Liver (tissue), 9 donors: ENCODE measurements around the gene NPEPL1. TPM values are rescaled to one million over a fixed set of nuclear protein-coding genes. Genes with fewer than 3 reads are reported as not detected.

Experiments used
- DNase-seq: peaks from one replicate; pipeline ENCODE4 v3.0.0-alpha.2; 2017; ENCODE audit warnings: low spot score
- H3K27ac ChIP-seq, 2 donors: one replicate each; pipeline ENCODE4 v1.7.0; 2013; ENCODE audit warnings: inconsistent platforms in 2 of 2, low read length in 2 of 2, control low read depth in 1 of 2, low read depth in 1 of 2, mild to moderate bottlenecking in 1 of 2
- H3K27me3 ChIP-seq, 4 donors: one replicate each; pipeline versions ENCODE4 v1.6.1 to v1.7.0; 2013; ENCODE audit warnings: low read length in 3 of 4, inconsistent platforms in 1 of 4, mild to moderate bottlenecking in 1 of 4, moderate library complexity in 1 of 4; ENCODE audit not compliant: control insufficient read depth in 4 of 4, insufficient read depth in 4 of 4
- H3K36me3 ChIP-seq, 4 donors: one replicate each; pipeline versions ENCODE4 v1.6.1 to v1.7.0; 2013; ENCODE audit warnings: low read length in 3 of 4, mild to moderate bottlenecking in 3 of 4, low read depth in 1 of 4, moderate library complexity in 1 of 4; ENCODE audit not compliant: control insufficient read depth in 4 of 4, insufficient read depth in 3 of 4
- H3K4me1 ChIP-seq, 4 donors: one replicate each; pipeline versions ENCODE4 v1.6.1 to v1.7.0; 2013; ENCODE audit warnings: low read length in 3 of 4, mild to moderate bottlenecking in 3 of 4, moderate library complexity in 1 of 4; ENCODE audit not compliant: control insufficient read depth in 4 of 4, insufficient read depth in 4 of 4
- H3K4me3 ChIP-seq, 3 donors: one replicate each; pipeline versions ENCODE4 v1.6.1 to v1.7.0; 2013; ENCODE audit warnings: low read length in 3 of 3, control low read depth in 1 of 3, low read depth in 1 of 3, mild to moderate bottlenecking in 1 of 3
- H3K9ac ChIP-seq, 2 donors: one replicate each; pipeline ENCODE4 v1.7.0; 2013; ENCODE audit warnings: low read length in 2 of 2, mild to moderate bottlenecking in 2 of 2, moderate library complexity in 2 of 2, control low read depth in 1 of 2, low read depth in 1 of 2
- H3K9me3 ChIP-seq, 4 donors: one replicate each; pipeline versions ENCODE4 v1.6.1 to v1.7.0; 2013; ENCODE audit warnings: low read length in 3 of 4; ENCODE audit not compliant: control insufficient read depth in 4 of 4
- ATF3 ChIP-seq: IDR thresholded peaks from 2 replicates; pipeline ENCODE4 v1.6.1; 2016; ENCODE audit warnings: antibody characterized with exemption
- EGR1 ChIP-seq, 2 donors: IDR thresholded peaks; 2 replicates each; pipeline ENCODE4 v1.6.1; 2016 to 2018; ENCODE audit warnings: antibody characterized with exemption in 2 of 2, low read depth in 2 of 2
- FOXA1 ChIP-seq: IDR thresholded peaks from 2 replicates; pipeline ENCODE4 v1.6.1; 2016; ENCODE audit warnings: antibody characterized with exemption
- GABPA ChIP-seq, 2 donors: IDR thresholded peaks in 1 of 2; conservative IDR thresholded peaks in 1 of 2; 2 replicates each; pipeline ENCODE4 v1.6.1; 2016; ENCODE audit warnings: antibody characterized with exemption in 2 of 2, mild to moderate bottlenecking in 1 of 2, moderate library complexity in 1 of 2
- HNF4A ChIP-seq, 2 donors: conservative IDR thresholded peaks; 2 replicates each; pipeline ENCODE4 v1.6.1; 2016; ENCODE audit warnings: antibody characterized with exemption in 2 of 2, mild to moderate bottlenecking in 2 of 2
- HNF4G ChIP-seq: IDR thresholded peaks from 2 replicates; pipeline ENCODE4 v1.6.1; 2016; ENCODE audit warnings: antibody characterized with exemption
- JUND ChIP-seq, 2 donors: IDR thresholded peaks; 2 replicates each; pipeline ENCODE4 v1.6.1; 2016; ENCODE audit warnings: antibody characterized with exemption in 2 of 2
- RAD21 ChIP-seq, 2 donors: IDR thresholded peaks; 2 replicates each; pipeline ENCODE4 v1.6.1; 2016; ENCODE audit warnings: antibody characterized with exemption in 2 of 2, mild to moderate bottlenecking in 2 of 2
- RXRA ChIP-seq, 2 donors: IDR thresholded peaks; 2 replicates each; pipeline ENCODE4 v1.6.1; 2017 to 2018; ENCODE audit warnings: antibody characterized with exemption in 2 of 2, mild to moderate bottlenecking in 1 of 2
- SP1 ChIP-seq: IDR thresholded peaks from 2 replicates; pipeline ENCODE4 v1.6.1; 2018; ENCODE audit warnings: antibody characterized with exemption, mild to moderate bottlenecking
- TAF1 ChIP-seq: conservative IDR thresholded peaks from 2 replicates; pipeline ENCODE4 v1.6.1; 2016; ENCODE audit warnings: antibody characterized with exemption, mild to moderate bottlenecking
- WGBS: extraction: QIAGEN DNeasy Blood & Tissue Kit; methylation state at CpG from one replicate; pipeline ENCODE4 v1.1.7; 2013; 5-methylcytosine and 5-hydroxymethylcytosine counted together
- polyA plus RNA-seq, 2 donors: library from polyadenylated mRNA; stranded (reverse) in 1 of 2; unstranded in 1 of 2; fragments of 200-250 nt in 1 of 2; fragments of >200 nt in 1 of 2; fragmentation: Nextera tagmentation in 1 of 2; extraction: Ambion mirVana in 1 of 2; gene quantifications; one replicate each; pipeline versions ENCODE4 v1.2.1 to v1.2.3, GENCODE V29; 2013 to 2015
- total RNA-seq, 2 donors: library from RNA; depleted of rRNA; stranded (reverse); fragments of >200 nt; gene quantifications; one replicate each; pipeline ENCODE4 v1.2.3, GENCODE V29; 2014
- TF ChIP-seq, protein P1 (sequence below): IDR thresholded peaks from 2 replicates; pipeline ENCODE4 v1.6.1; 2016; ENCODE audit warnings: antibody characterized with exemption
- donor health status: healthy.
- donor health status: healthy.
- donor health status: healthy.
- donor health status: healthy.
- donor health status: healthy.

The NPEPL1 gene
- total and polyA plus RNA-seq, 4 donors = 8.0 to 13.3 (median 10.9) TPM

GRCh38 chr20:58715801-58716475 is 23.3 kb downstream of the NPEPL1 start:
- TF ChIP-seq RAD21 (IDR thresholded peaks at IDR 0.05) = no peak
- no peak for TF ChIP-seq FOXA1
- no peak for TF ChIP-seq HNF4A (conservative IDR thresholded peaks at IDR 0.05)
- TF ChIP-seq SP1 = no peak
- TF ChIP-seq JUND (IDR thresholded peaks at IDR 0.05) = no peak
- WGBS = 94% methylated on average over 18 of the region's 18 CpGs

GRCh38 chr20:58716476-58717277 is 24.1 kb downstream of the NPEPL1 start:
- DNase-seq = peak; percentile 30
- H3K9ac ChIP-seq = no peak overlapping the region
- no peaks in the 10 kb centered on the region for H3K9me3 ChIP-seq
- H3K4me1 ChIP-seq = no peaks in the 10 kb centered on the region
- no peak overlapping the region for H3K4me3 ChIP-seq
- TF ChIP-seq, protein P1, sequence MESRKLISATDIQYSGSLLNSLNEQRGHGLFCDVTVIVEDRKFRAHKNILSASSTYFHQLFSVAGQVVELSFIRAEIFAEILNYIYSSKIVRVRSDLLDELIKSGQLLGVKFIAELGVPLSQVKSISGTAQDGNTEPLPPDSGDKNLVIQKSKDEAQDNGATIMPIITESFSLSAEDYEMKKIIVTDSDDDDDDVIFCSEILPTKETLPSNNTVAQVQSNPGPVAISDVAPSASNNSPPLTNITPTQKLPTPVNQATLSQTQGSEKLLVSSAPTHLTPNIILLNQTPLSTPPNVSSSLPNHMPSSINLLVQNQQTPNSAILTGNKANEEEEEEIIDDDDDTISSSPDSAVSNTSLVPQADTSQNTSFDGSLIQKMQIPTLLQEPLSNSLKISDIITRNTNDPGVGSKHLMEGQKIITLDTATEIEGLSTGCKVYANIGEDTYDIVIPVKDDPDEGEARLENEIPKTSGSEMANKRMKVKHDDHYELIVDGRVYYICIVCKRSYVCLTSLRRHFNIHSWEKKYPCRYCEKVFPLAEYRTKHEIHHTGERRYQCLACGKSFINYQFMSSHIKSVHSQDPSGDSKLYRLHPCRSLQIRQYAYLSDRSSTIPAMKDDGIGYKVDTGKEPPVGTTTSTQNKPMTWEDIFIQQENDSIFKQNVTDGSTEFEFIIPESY = no peak
- TF ChIP-seq HNF4G (no peak), GABPA (IDR thresholded peaks at IDR 0.05 in 1 of 2, conservative IDR thresholded peaks at IDR 0.05 in 1 of 2) (no peak), RXRA (IDR thresholded peaks at IDR 0.05) (no peak)
- no peaks in the 10 kb centered on the region for H3K27me3 ChIP-seq
- H3K36me3 ChIP-seq = peaks cover 0 to 2% (median 0%) of the 10 kb centered on the region in 4 donors
- H3K27ac ChIP-seq = no peak overlapping the region
- WGBS = 85% methylated on average over 23 of the region's 23 CpGs

More at GRCh38 chr20:58715801-58716475, 23.3 kb downstream of the NPEPL1 start:
- DNase-seq = peak; percentile 27
- H3K36me3 ChIP-seq = peaks cover 0 to 2% (median 0%) of the 10 kb centered on the region in 4 donors
- H3K27ac ChIP-seq = no peak overlapping the region
- H3K9ac ChIP-seq = no peak overlapping the region
- no peak overlapping the region for H3K4me3 ChIP-seq
- H3K27me3 ChIP-seq = no peaks in the 10 kb centered on the region
- no peaks in the 10 kb centered on the region for H3K4me1 ChIP-seq
- no peaks in the 10 kb centered on the region for H3K9me3 ChIP-seq

DNA sequence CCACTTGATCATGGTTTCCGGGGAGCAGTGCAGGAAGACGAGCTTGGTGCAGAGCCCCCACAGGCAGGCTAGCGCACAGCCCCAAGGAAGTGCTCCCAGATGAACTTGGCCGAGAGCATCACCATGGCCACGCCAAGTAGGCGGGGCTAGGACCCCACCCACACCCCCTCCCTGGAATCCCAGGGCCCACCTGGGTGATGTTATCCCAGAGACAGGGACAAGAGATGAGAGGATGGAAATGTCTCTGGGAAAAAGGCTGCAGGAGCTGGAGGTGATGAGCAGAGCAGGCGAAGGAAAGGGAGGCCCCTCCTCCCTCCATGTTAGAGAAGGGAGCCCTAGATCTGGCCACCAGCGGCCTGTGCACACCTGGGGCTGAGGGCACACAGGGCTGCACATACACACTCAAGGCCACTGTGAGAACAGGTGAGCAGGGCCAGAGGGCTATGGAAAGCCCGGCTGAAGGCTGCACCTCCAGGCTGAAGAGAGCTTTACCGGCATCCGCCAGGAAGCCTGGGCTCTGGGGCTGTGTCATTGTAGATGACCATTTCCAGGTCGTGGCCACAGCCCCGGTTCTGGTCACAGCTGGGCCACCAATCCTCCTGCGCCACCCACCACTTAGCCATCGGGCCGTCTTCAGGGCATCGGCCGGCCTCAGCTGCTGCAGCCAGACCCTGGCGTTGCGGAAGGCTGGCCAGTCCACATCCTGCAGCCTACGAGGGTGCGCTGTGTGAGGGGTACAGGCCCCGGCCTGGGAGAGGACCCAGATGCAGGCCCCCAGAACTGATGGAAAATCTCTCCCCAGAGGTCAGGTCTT is 24.9 kb downstream of the NPEPL1 start:
- peaks cover 0 to 2% (median 0%) of the 10 kb centered on the region in 4 donors for H3K36me3 ChIP-seq
- no peak overlapping the region for H3K27ac ChIP-seq
- no peak overlapping the region for H3K9ac ChIP-seq
- H3K9me3 ChIP-seq = no peaks in the 10 kb centered on the region
- TF ChIP-seq ATF3 (no peak), TAF1 (no peak), EGR1 (IDR thresholded peaks at IDR 0.05; ENCODE audit: low read depth in 2 of 2) (no peak), JUND (IDR thresholded peaks at IDR 0.05) (no peak)
- no peak overlapping the region for H3K4me3 ChIP-seq
- no peaks in the 10 kb centered on the region for H3K4me1 ChIP-seq
- 92% methylated on average over 23 of the region's 23 CpGs for WGBS
- no peaks in the 10 kb centered on the region for H3K27me3 ChIP-seq
- peak; percentile 27 for DNase-seq
